Middle frontal gyrus (tissue), 1 donor: Measurements from ENCODE around the gene HMG20A.
"Not testable (repeated sequence)": the region's sequence is repeated elsewhere in the genome, so short reads cannot be mapped to it uniquely, and the experiment has no call there.

Source experiments
- DNase-seq: peaks from one replicate; pipeline ENCODE4 v3.0.0-alpha.2; 2015; ENCODE audit warnings: low spot score; ENCODE audit errors: extremely low spot score

The HMG20A gene

GRCh38 chr15:77420610-77421369 is at the start of gene HMG20A:
HMG20A (plus strand) TSS chr15:77420888; CDS start chr15:77458408, 37,520 bp downstream.
- peak; percentile 55 for DNase-seq

GRCh38 chr15:77371850-77372563 is 48.7 kb upstream of the HMG20A start:
- DNase-seq = no peak

GRCh38 chr15:77373441-77373840 is 47.2 kb upstream of the HMG20A start:
- no peak for DNase-seq

- no peak for DNase-seq
These were observed 45.6 kb upstream of the HMG20A start for GRCh38 chr15:77375133-77375532.

- DNase-seq = no peak
These were observed 43.9 kb upstream of the HMG20A start for GRCh38 chr15:77376770-77377169.

GRCh38 chr15:77380033-77380432 is 40.7 kb upstream of the HMG20A start:
- DNase-seq = no peak

GRCh38 chr15:77384086-77384485 is 36.6 kb upstream of the HMG20A start:
- no peak for DNase-seq

- no peak for DNase-seq
These were observed 35.9 kb upstream of the HMG20A start for GRCh38 chr15:77384589-77385359.

GRCh38 chr15:77386626-77387025 is 34.1 kb upstream of the HMG20A start:
- DNase-seq = no peak

- no peak for DNase-seq
These were observed 33.2 kb upstream of the HMG20A start for GRCh38 chr15:77387365-77388105.

GRCh38 chr15:77391372-77391951 is 29.2 kb upstream of the HMG20A start:
- DNase-seq = no peak

- no peak for DNase-seq
These were observed 27.8 kb upstream of the HMG20A start for GRCh38 chr15:77392762-77393470.

GRCh38 chr15:77393471-77393840 is 27.2 kb upstream of the HMG20A start:
- no peak for DNase-seq

GRCh38 chr15:77395013-77395774 is 25.5 kb upstream of the HMG20A start:
- DNase-seq = no peak

- DNase-seq = no peak
These were observed 24.0 kb upstream of the HMG20A start for GRCh38 chr15:77396692-77397091.

GRCh38 chr15:77398927-77399326 is 21.8 kb upstream of the HMG20A start:
- DNase-seq = no peak

GRCh38 chr15:77400258-77400657 is 20.4 kb upstream of the HMG20A start:
- no peak for DNase-seq

GRCh38 chr15:77402740-77403379 is 17.8 kb upstream of the HMG20A start:
- no peak for DNase-seq

GRCh38 chr15:77406173-77406759 is 14.4 kb upstream of the HMG20A start:
- DNase-seq = not testable (repeated sequence)
